Coronary artery (tissue), 2 donors: ENCODE data around the gene MAIP1.

ENCODE experiments used
- DNase-seq: peaks from one replicate; pipeline ENCODE4 v3.0.0-alpha.2; 2017; ENCODE audit warnings: low spot score
- H3K27ac ChIP-seq, 2 donors: fragments of 200-600 bp; sonication (generic); one replicate each; pipeline ENCODE4 v1.5.1; 2016 to 2019
- H3K4me3 ChIP-seq: fragments of 200-600 bp; sonication (generic); 2 replicates; pipeline ENCODE4 v1.5.1; 2016; ENCODE audit warnings: mild to moderate bottlenecking, moderate library complexity
- CTCF ChIP-seq: fragments of 200-600 bp; sonication (generic); IDR thresholded peaks from one replicate; pipeline ENCODE4 v1.5.1; 2019; ENCODE audit warnings: antibody characterized with exemption

Gene MAIP1

GRCh38 chr2:199946836-199947235 lies 8.5 kb upstream of the MAIP1 start:
- Histone ChIP-seq H3K4me3 (no peak overlapping the region), H3K27ac (no peak overlapping the region)
- no peak for DNase-seq
- TF ChIP-seq CTCF = no peak

GRCh38 chr2:199950396-199950795 lies 5.0 kb upstream of the MAIP1 start:
- H3K27ac ChIP-seq = no peak overlapping the region
- H3K4me3 ChIP-seq = no peak overlapping the region
- TF ChIP-seq CTCF = no peak
- DNase-seq = no peak

- no peak for DNase-seq
- Histone ChIP-seq H3K4me3 (no peak overlapping the region), H3K27ac (no peak overlapping the region)
- TF ChIP-seq CTCF = no peak
Measured at GRCh38 chr2:199951023-199951422, 4.4 kb upstream of the MAIP1 start.

- Histone ChIP-seq H3K4me3 (peak overlapping the region; percentile 97), H3K27ac (peak overlapping the region; percentile 61 to 94)
- no peak for TF ChIP-seq CTCF
- no peak for DNase-seq
Measured at GRCh38 chr2:199955007-199955338, 409 bp upstream of the MAIP1 start.

- DNase-seq = no peak
- TF ChIP-seq CTCF = no peak
- H3K4me3 ChIP-seq = peak overlapping the region; percentile 97
- peak overlapping the region; percentile 61 to 94 for H3K27ac ChIP-seq
Measured at GRCh38 chr2:199956062-199956380, 639 bp downstream of the MAIP1 start.

GRCh38 chr2:199958014-199958413 lies 2.6 kb downstream of the MAIP1 start:
- TF ChIP-seq CTCF = no peak
- Histone ChIP-seq H3K27ac (no peak overlapping the region), H3K4me3 (no peak overlapping the region)
- no peak for DNase-seq

GRCh38 chr2:199962203-199962602 lies 6.8 kb downstream of the MAIP1 start:
- DNase-seq = no peak
- Histone ChIP-seq H3K27ac (no peak overlapping the region), H3K4me3 (no peak overlapping the region)
- TF ChIP-seq CTCF = no peak
